ENCODE measurements around the gene ZNF282.
"Not testable (repeated sequence)": the region's sequence is repeated elsewhere in the genome, so short reads cannot be mapped to it uniquely, and the experiment has no call there.

Gene ZNF282

GRCh38 chr7:149225656-149226055 lies 30.3 kb downstream of the ZNF282 start:
- no peak for DNase-seq

GRCh38 chr7:149226366-149226765 lies 31.0 kb downstream of the ZNF282 start:
- not testable (repeated sequence) for DNase-seq

GRCh38 chr7:149226840-149227494 lies 31.6 kb downstream of the ZNF282 start:
- DNase-seq, result no peak

- no peak for DNase-seq
Measured at GRCh38 chr7:149228831-149229471, 33.6 kb downstream of the ZNF282 start.

GRCh38 chr7:149229526-149229925 lies 34.2 kb downstream of the ZNF282 start:
- DNase-seq, result peak; percentile 5

GRCh38 chr7:149232362-149232761 lies 37.0 kb downstream of the ZNF282 start:
- no peak for DNase-seq

GRCh38 chr7:149233655-149234204 lies 38.4 kb downstream of the ZNF282 start:
- not testable (repeated sequence) for DNase-seq

GRCh38 chr7:149237502-149237901 lies 42.2 kb downstream of the ZNF282 start:
- no peak for DNase-seq

GRCh38 chr7:149238051-149238450 lies 42.7 kb downstream of the ZNF282 start:
- DNase-seq, result no peak

GRCh38 chr7:149239345-149240143 lies 44.2 kb downstream of the ZNF282 start, which contains the start of gene ZNF212:
Gene ZNF212 (plus strand): TSS chr7:149239651. CDS start chr7:149239779, 128 bp downstream.
- peak; percentile 94 for DNase-seq

- no peak for DNase-seq
Measured at GRCh38 chr7:149240637-149241036, 45.3 kb downstream of the ZNF282 start.

GRCh38 chr7:149241696-149242095 lies 46.4 kb downstream of the ZNF282 start:
- no peak for DNase-seq

GRCh38 chr7:149245244-149245643 lies 49.9 kb downstream of the ZNF282 start:
- DNase-seq, result no peak

- no peak for DNase-seq
Measured at GRCh38 chr7:149245744-149246143, 50.4 kb downstream of the ZNF282 start.

GRCh38 chr7:149248777-149249176 lies 53.4 kb downstream of the ZNF282 start:
- no peak for DNase-seq

- DNase-seq, result not testable (repeated sequence)
Measured at GRCh38 chr7:149250151-149250550, 54.8 kb downstream of the ZNF282 start.

- not testable (repeated sequence) for DNase-seq
Measured at GRCh38 chr7:149251518-149251917, 56.2 kb downstream of the ZNF282 start.

- no peak for DNase-seq
Measured at GRCh38 chr7:149252378-149252777, 57.0 kb downstream of the ZNF282 start.

- no peak for DNase-seq
Measured at GRCh38 chr7:149253665-149254064, 58.3 kb downstream of the ZNF282 start.

GRCh38 chr7:149254181-149254858 lies 59.0 kb downstream of the ZNF282 start:
- no peak for DNase-seq

GRCh38 chr7:149255174-149255573 lies 59.8 kb downstream of the ZNF282 start:
- DNase-seq, result no peak

GRCh38 chr7:149256568-149256967 lies 61.2 kb downstream of the ZNF282 start:
- no peak for DNase-seq

GRCh38 chr7:149257146-149257545 lies 61.8 kb downstream of the ZNF282 start:
- DNase-seq, result no peak
